ENCODE data around the gene THEM4.

The THEM4 gene

DNA sequence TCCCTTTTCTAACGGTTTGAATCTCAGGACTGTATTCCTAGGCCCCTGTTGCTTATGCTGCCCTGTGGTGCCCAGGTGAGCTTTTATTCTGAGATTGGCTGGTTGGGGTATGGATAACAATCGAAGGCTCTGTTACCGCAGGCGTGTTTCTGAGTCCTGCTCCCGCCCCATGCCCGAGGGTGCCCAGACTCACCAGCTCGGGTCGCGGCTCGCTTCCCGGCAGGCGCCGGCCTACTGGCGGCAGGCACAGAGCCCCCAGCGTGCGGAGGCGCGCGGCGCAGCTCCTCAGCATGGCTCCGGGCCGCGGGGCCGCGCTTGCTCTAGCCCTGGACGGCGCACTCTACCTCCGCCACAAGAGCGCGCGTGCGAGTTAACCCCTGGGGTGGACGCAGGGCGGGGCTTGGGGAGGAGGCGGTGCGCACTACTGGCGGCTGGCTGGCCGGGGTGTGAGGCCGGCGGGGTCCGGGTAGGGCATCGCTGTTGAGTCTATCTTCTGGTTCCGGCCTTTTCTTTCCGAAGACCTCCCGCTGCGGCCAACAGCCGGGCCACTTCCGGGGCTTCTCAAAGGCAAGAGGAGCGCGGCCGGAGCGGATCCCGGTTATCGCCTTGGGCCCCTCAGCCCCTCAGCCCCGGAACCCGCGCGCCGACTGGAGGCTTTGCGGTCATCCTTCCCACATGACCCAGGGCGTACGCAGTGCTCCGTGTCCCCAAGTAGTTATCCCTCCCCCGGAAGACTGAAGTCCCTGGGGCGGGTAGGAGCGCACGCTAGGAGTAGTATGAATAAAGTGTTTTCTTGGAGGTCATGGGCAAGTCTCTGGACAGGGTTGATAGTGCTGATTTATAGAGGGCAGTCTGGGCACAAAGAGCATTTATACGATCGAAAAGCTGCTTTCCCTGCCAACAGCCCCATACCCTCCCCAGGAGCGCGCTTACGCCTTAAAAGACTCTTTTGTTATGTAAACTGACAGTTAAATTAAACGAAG lies at the start of gene THEM4:
Gene THEM4, minus strand, starts transcription at position 345 of the 983 bp plus-strand sequence. Its CDS starts 53 bp downstream, at position 292.
- DNase-seq, result peak; percentile 95

DNA sequence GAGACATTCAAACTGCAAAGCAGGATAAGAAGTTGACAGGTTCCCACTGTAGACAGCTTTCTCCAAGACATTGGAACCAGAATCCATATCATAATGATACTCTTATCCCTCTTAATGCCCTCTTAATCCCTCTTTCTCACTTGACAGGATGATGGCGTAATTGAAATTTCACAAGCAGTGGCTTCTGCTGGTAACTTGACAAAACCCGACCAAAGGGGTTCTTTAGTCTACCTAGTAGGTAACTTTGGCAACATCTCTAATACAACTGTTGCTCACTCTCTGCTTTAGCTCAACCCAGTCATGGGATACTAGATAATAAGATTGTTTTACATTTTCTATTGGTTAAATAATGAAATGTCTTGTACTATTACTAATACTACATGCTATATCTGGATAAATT lies 49.6 kb upstream of the THEM4 start:
- DNase-seq, result no peak

DNA sequence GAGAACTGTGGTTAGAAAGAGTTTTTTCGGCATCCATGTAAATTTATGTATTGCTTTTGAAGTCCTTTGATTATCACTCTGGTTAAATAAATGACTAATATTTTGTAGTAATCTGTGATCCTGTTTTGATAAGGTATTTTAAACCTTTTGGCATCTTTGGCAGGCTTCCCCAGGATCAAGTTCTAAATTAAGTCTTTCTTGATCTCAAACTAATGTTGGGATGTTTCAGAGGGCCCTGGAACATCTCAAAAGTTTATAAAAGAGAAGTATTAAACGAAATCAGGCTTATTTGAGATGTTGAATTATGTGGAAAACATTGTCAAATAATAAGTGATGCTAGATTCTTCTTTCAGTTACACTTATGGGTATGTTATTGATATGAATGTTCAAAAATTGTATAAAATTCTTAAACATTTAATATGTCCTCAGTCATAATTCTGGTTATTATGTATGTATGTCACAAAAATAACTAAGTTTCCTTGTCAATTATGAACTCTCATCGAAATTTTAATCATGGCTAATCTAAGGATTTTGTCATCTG lies 47.7 kb upstream of the THEM4 start:
- no peak for DNase-seq

DNA sequence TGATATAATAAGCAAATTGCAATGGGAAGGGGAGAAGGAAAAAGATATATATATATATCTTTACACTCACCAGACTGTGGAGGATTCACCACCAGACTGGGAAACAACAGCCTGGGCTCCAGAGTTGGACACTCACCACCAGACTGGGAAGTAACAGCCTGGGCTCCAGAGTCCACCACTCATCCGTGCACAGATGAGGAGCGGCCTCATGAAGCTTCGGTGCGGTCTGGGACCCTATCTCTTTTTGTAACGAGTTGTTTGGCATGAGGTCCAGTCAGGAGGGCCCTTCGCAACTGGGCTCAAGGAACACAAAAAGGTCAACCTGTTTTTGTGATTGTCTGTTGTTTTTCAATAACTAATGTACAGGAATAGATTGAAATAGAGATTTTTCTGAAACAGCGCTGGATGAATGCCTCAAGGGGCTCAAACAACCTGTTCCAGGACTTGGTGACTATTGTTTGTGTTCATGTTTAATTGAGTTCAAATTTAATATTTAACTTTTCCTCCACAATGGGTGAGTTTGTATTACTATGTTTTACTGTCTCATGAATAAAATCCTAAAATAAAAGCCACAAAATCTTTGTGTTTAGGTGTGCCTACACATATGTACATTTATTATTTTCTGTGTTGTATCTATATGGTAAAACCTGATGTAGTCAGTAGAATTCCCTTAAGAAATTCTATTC lies 44.2 kb upstream of the THEM4 start:
- no peak for DNase-seq

DNA sequence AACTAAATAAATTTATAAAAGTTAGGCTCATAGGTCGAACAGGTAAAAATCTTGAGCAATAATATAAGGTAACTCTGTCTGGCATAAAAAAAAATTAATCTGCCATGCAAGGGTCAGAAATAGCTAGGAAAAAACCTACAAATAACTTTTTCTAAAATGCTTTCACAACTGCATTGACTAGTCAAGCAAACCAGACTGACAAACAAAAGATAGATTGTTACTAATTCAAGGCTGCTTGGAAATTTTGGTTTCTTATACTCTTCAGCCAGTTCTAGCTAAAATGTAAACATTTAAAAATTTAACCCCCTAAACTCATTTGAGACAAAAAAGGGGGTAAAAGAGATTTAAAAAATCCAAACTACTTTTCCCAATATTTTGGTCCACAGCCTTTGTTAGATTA lies 43.5 kb upstream of the THEM4 start:
- DNase-seq, result no peak

DNA sequence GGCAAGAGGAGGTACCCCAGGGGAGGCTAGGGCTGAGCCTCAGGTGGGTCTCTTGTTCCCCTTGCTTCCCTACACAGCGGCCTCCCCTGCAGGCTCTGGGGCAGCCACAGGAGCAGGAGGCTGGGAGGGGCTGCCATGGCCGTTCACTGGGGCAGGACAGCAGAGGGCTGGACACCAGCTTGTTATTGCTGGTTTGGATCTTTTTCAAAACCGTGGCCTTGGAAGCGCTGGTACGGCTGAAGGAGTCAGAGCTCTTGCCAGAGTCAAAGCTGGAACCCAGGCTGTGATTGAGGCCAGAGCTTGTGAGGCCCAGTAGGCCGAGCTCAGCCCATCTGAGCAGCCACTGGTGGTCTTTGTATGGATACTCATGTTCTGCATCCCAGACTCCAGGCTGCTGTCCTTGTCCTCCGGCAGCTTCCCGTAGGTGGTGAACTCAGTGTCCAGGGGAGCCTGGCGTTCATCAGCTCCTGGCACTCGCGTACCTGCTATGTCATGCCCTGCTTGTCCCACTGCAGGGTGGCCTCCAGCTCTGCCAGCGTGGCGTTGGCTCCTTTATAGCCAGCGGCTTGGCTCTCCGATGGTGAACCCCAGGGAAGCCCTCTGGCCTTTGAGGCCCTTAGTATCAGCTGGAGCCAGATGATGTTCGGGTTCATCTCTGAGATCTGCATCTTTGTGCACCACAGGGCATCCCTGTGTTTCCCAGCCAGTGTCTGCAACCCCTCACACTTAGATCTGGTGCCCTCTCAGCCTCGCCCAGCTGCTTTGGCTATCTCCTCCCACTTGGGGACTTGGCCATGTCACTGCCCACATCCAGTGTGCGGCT lies 40.3 kb upstream of the THEM4 start:
- no peak for DNase-seq

DNA sequence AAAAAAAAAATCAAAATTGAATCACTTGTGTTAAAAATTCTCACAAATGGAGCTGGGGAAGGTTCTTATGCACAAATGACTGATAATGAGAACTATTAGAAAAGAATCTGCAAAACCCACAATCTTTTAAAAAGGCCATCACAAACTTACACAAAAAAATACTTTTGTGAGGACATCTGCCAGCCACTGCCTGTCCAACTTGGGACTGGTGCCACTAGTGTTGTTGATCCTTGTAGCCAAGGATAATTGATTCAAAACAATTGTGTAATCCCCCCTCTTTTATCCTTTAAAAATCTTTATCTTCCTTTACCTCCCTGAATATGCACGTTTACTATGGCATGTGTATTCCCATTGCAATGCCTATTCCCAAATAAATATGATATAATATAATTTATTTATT lies 39.2 kb upstream of the THEM4 start:
- no peak for DNase-seq

DNA sequence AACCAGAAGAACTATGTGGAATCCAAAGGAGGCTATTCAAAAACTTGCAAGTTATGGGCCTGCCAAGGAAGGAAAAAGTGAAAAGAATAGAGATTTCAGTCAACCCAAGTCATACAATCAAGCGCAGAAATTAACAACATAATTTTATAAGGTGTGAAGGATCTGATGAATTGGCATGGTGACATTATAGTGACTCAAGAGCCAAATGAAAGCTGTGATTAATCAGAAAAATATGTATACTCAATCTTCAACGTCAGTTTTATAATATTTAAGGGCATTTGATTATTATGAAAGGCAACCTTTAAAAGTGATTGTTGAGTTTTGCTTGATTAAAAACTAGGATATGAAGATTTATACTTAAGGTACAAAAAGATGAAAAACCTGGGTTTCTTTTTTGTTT lies 37.8 kb upstream of the THEM4 start:
- DNase-seq, result peak; percentile 27

DNA sequence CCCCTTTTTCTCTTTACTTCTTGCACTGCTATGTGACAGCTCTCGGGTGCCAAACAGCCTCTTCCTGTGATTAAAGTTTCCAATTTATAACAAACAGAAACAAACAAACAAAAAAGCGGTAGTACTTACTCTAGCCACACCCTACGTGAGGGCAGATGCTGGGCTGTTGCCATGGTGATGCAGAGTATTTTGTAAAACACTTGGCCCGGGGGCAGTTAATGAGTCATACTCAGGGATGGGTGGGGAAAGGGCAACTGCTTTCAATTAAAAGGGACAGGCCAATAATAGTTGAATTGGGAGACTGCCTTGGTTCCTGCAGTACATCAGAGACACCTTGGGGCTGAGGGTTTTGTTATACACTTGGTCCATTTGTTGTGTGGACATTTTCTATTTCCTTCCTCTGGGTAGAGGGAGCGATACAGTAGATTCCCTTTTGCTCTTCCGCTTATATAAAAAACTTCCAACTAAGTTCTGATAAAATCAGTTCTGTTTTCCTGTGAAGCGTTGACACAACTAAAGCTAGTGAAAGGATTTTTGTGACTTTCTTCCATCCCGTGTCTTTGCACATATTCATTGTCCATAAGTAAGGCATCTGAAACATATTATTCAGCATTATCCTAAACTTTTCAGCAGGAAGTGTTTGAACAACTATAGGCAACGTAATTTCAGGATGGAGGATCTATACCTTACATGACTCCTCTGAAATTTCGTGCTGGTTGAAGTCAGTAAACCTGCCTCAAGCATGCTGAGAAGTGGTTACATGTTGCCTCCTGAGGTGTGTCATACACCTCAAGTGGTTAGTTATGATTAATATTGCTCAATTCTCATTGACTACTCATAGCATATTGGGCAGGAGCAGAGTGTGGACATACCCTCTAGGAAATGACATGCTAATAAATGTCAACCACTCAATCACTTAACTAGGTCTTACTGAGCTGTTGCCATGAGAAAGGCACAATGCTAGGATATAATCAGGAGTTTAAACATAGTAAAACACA lies 36.7 kb upstream of the THEM4 start:
- DNase-seq, result peak; percentile 96

DNA sequence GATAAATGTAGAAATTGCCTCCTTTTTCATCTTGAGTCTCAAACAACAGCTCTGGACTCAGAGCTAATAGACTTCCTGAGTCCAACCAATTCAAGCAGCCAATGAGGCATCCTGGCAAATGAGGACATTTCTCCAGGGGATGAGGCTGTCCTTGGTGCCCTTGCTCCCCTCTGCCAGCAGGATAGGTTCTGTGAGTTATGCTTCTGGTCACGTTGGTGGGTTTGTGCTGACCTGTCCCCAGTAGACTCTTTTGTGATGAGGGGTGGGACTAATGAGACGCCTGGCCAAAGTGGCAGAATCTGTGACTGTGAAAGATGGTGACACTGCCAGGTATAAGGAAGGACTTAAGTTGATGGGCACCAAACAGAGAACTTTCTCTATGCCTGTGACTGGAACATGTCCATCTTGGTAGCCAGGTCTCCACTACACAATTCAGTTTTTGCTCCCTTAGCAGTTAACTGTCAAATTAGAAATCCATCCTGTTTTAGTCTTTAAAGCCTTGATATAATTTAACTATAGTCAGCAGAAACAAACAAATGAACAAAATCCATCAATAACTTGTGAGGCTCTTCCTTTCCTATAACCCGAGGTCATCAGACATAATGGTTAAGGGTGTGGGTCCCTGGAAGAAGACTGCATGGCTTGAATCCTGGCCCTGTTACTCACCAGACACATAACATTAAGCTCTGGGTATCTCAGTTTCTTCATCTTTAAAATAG lies 35.7 kb upstream of the THEM4 start:
- no peak for DNase-seq

DNA sequence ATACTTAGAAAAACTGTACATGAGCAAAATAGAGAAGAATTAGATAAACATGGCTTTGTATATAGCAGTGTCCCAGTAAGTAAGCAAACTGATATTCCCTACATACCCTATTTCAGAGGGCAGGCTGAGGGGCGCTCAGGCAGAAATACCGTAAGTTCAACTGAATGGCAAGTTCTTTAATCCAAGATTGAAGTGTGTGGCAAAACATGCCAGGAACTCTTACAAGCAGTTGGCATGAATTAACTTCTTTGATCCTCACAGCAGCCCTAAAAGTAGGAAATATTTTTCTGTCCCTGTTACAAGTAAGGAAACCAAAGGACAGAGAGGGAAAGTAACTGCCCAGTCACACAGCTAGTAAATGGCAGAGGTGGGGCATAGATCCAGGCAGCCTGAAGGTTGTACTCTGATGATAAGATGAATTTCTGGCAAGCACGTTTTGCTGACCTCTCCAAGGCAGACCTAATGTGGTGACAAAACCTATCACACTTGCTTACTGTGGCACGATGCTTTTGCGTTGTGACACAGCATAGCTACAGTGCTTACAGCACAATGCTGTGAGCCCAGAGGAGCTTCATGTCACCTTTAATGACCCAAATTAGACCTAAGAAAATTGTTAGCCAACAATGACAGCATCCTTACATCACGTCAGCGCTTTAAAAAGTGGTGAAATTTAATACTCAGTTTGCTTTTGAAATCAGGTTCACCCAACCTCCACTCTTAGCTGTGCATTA lies 35.0 kb upstream of the THEM4 start:
- no peak for DNase-seq

DNA sequence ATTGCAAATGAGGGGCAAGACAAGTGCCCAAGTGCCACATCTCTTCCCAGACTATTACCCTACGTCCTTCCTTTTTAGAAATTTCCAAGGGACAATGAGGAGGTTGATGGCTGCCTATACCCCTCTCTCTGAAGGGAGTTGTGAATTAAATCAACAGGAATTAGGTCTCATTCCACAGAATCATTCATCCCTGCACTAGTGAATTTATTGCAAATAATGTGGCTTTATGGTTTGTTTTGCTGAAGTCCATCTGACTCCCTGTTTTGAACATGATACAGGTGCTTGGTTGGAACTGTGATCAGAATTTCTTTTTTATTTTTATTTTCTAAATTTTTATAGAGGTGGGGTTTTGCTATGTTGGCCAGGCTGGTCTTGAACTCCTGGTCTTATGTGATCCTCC lies 34.3 kb upstream of the THEM4 start:
- no peak for DNase-seq

DNA sequence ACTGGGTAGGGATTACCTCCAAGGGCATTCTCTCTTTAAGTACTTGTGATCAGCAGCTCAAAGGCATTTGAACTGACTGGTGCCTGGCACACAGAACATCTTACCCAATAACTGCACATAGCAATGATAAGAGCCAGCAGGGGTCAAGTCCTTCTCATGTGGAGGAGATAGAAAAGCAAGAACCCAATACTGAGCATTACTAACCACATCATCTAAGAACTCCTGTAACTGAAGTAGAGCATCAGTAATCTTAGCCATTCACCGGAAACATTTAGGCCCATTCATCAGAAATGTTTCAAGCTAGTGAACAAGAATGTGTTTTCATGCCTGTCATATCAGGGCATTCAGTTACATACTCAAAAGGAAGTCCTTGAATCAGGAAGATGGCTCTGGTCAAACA lies 33.6 kb upstream of the THEM4 start:
- DNase-seq, result no peak

DNA sequence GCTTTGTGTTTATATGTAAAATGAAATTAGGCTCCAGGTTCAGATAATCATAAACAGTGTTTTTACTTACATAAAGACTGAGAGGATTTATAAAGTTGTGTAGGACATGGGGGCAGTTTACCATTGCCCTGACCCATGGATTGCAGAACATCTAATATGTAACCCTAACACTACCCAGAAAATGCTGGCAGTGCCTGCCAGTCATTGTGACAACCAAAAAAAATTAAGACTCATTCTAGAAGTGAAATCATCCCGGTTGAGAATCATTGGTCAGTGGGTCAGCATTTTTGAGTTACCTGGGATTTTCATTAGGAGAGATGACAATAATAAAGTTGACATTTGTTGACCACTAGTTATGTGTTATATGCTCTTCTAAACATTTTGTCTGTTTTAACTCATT lies 31.2 kb upstream of the THEM4 start:
- no peak for DNase-seq

DNA sequence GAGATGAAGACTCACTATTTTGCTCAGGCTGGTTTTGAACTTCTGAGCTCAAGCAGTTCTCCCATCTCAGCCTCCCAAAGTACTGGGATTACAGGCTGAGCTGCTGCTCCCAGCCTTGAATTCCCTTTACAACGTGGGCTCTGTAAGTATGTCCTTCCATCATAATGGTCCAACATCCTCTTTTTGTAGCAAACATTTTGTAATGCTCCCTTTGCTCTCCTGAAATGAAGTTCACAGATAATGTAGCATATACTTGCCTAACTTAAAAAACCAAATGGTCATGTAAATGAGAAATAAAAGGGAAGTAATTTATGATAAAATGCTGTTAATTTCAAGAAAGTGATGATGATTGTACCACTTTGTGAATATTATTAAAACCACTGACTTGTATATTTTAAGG lies 30.5 kb upstream of the THEM4 start:
- no peak for DNase-seq

DNA sequence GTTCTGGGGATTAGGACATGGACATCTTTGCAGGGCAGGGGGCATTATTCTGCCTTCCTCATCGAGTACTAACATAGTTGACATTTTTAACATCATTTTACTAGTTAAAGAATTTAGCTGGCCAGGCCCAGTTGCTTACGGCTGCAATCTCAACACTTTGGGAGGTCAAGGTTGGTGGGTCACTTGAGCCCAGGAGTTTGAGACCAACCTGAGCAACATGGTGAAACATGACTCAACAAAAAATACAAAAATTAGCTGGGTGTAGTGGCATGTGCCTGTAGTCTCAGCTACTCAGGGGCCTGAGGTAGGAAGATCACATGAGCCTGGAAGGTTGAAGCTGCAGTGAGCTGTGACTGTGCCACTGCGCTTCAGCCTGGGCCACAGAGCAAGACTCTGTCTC lies 29.8 kb upstream of the THEM4 start:
- no peak for DNase-seq

DNA sequence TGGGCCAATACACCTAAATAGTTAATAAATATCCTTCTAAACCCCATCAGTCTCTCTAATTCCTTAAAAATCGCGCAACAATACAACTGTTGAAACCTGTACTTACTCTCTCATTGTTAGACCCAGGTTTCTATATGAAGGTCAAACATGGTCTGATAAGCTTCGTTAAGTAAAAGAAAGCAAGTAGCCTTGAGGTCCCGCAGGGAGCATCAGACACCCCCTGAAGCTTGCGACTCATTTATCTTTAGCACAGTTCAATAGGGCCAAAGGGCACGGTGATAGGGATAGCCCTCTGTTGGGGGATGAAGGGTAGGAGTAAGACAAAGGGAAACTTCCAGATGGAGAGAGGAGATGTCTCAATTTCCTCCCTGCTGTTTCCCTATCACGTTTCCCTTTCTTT lies 27.3 kb upstream of the THEM4 start:
- no peak for DNase-seq

DNA sequence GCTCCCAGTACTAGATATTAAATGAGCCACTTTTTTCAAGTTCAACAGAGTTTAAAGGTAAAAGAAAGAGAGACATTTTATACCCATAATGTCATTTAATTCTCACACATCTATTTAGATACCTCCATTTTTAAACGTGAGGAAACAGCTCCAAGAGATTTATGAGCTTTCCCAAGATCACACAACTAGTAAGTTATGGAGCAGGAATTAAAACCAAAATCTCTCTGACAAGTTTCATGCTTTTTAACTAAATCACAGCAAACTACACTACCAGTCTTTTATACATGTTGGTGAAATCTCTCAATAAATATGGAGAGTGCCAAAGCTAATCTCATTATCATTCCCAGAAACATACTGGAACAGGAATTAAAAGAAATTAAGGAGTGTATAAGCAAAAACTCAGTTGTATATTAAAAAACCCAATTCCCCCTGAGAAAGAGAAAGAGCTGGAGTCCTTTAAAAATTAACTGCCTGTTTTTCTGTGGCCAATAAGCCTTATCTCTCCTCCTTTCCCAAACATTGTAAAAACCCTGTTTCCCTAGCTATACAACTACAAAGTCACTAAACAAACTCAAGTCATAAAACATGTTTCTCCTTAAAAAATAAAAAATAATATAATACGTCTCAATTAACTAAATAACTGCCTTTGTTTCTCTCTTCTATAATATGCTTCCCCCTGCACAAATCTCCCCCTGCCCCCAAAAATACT lies 26.7 kb upstream of the THEM4 start:
- no peak for DNase-seq

DNA sequence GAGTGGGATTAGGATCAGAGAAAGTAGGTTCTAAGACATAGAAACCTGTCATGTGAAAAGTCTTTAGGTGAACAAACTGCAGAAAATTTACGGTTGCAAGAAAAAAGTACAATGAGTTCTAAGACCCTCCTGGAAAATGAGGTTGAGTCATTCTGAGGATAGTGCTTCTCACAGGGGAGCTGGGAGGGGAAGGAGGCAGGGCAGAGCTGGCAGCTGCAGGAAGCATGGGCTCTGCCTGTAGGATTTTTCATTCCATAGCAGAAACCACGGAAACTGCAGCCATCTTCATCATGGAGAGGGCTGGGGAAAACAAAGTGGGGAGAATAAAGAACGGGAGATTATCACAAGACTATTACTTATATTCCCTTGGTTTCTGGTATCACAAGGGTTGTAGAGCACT lies 25.8 kb upstream of the THEM4 start:
- peak; percentile 53 for DNase-seq

DNA sequence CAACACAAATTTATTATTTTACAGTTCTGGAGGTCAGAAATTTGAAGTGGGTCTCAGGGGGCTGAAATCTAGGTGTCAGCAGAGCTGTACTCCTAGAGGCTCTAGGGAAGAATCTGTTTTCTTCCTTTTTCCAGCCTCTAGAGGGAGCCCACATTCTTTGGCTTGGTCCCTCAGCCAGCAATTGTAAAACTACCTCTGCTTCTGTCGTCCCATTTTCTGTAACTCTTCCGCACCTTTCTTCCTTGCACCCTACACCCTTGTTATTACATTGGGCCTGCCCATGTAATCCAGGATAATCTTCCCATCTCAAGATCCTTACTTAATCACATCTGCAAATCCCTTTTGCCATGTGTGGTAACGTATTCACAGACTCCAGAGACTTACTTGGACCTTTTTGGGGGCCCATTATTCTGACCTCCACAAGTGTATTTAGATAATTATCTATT lies 24.8 kb upstream of the THEM4 start:
- DNase-seq, result peak; percentile 60
